A549 (cell line): ENCODE data around the gene PTPRN2. TPM values are rescaled to one million over a fixed set of nuclear protein-coding genes. Genes with fewer than 3 reads are reported as not detected.

Experiments used
- ATAC-seq, 2 experiments: fragments of 200-7000 bp in 1 of 2; fragments of >200 bp in 1 of 2; cut with Nextera tagmentation in 1 of 2; cut with Tn5 transposase in 1 of 2; 3 replicates each; pipeline versions ENCODE4 v1.8.0 to v1.9.1; 2018 to 2020; ENCODE audit warnings: mild to moderate bottlenecking in 1 of 2, moderate library complexity in 1 of 2
- CTCF ChIA-PET: fragments of 300-600 bp; sonication (Branson Sonifier 250); formaldehyde crosslinking; extraction: SDS; loops from one replicate; lab custom pipeline; 2021; ENCODE audit warnings: antibody characterized with exemption, inconsistent platforms; lab: Yijun Ruan, JAX
- POLR2A ChIA-PET: fragments of 350-600 bp; formaldehyde crosslinking; extraction: SDS; loops from one replicate; lab custom pipeline; 2021; ENCODE audit warnings: antibody characterized with exemption, inconsistent platforms; lab: Yijun Ruan, JAX
- DNase-seq, 2 experiments: peaks; one replicate each; pipeline versions ENCODE4 v3.0.0 to v3.0.0-alpha.2; 2011 to 2016; ENCODE audit warnings: low read depth in 1 of 2, low spot score in 1 of 2
- FAIRE-seq: peaks from 2 replicates; lab custom pipeline; 2011; peaks lifted over from hg19 to GRCh38; lab: Jason Lieb, UNC
- H3K27ac ChIP-seq, 2 experiments: fragments of >200 bp; sonication (Bioruptor Twin); formaldehyde crosslinking; 3 replicates each; pipeline ENCODE4 v1.5.1; 2016 to 2017
- H3K4me1 ChIP-seq: fragments of >200 bp; sonication (Bioruptor Twin); formaldehyde crosslinking; 3 replicates; pipeline ENCODE4 v1.6.1; 2016
- H3K4me2 ChIP-seq: fragments of >200 bp; sonication (Bioruptor Twin); formaldehyde crosslinking; 3 replicates; pipeline ENCODE4 v1.6.1; 2016
- H3K4me3 ChIP-seq: fragments of >200 bp; sonication (Bioruptor Twin); formaldehyde crosslinking; 3 replicates; pipeline ENCODE4 v1.5.1; 2016
- H3K9me3 ChIP-seq: fragments of >200 bp; sonication (Bioruptor Twin); formaldehyde crosslinking; 3 replicates; pipeline ENCODE4 v1.6.1; 2016
- ATOH8 ChIP-seq: fragments of 250-450 bp; sonication (Bioruptor Pico); IDR thresholded peaks from 2 replicates; pipeline ENCODE4 v1.5.0; 2020; ENCODE audit warnings: low read depth, mild to moderate bottlenecking, moderate library complexity
- BHLHE40 ChIP-seq: IDR thresholded peaks from 2 replicates; pipeline ENCODE4 v1.6.1; 2012; ENCODE audit warnings: low read depth, low read length, inconsistent platforms
- CBX2 ChIP-seq: fragments of 200-600 bp; sonication (generic); IDR thresholded peaks from 2 replicates; pipeline ENCODE4 v1.6.1; 2016; ENCODE audit warnings: low read depth, mild to moderate bottlenecking, borderline replicate concordance
- CBX8 ChIP-seq: fragments of 200-600 bp; sonication (generic); IDR thresholded peaks from 2 replicates; pipeline ENCODE4 v1.6.1; 2016
- CHD4 ChIP-seq: fragments of 200-600 bp; sonication (generic); IDR thresholded peaks from 2 replicates; pipeline ENCODE4 v1.6.1; 2016; ENCODE audit warnings: antibody characterized with exemption, mild to moderate bottlenecking, borderline replicate concordance
- E2F6 ChIP-seq: IDR thresholded peaks from 2 replicates; pipeline ENCODE4 v1.6.1; 2012; ENCODE audit warnings: low read depth, borderline replicate concordance
- EHMT2 ChIP-seq: fragments of 200-600 bp; sonication (generic); IDR thresholded peaks from 2 replicates; pipeline ENCODE4 v1.6.1; 2016; ENCODE audit warnings: antibody characterized with exemption, low read depth, mild to moderate bottlenecking, moderate library complexity
- ESRRA ChIP-seq: fragments of 150-350 bp; IDR thresholded peaks from 2 replicates; pipeline ENCODE4 v1.6.1; 2014; ENCODE audit warnings: mild to moderate bottlenecking, low read length, borderline replicate concordance
- HDAC2 ChIP-seq: fragments of 200-600 bp; sonication (generic); IDR thresholded peaks from 2 replicates; pipeline ENCODE4 v1.6.1; 2016
- HEYL ChIP-seq: fragments of 250-450 bp; sonication (Bioruptor Pico); IDR thresholded peaks from 2 replicates; pipeline ENCODE4 v1.8.0; 2021; ENCODE audit warnings: mild to moderate bottlenecking, moderate library complexity
- HOXB5 ChIP-seq: fragments of 250-450 bp; sonication (Bioruptor Pico); IDR thresholded peaks from 2 replicates; pipeline ENCODE4 v1.5.0; 2020; ENCODE audit warnings: mild to moderate bottlenecking, moderate library complexity
- MAZ ChIP-seq: fragments of 150-350 bp; IDR thresholded peaks from 2 replicates; pipeline ENCODE4 v1.6.1; 2014; ENCODE audit warnings: antibody characterized with exemption, low read depth, low read length, borderline replicate concordance
- POLR2AphosphoS2 ChIP-seq: conservative IDR thresholded peaks from 2 replicates; pipeline ENCODE4 v1.6.1; 2012; ENCODE audit warnings: low read length, improper control_type of control experiment, inconsistent platforms
- RCOR1 ChIP-seq: fragments of 150-350 bp; IDR thresholded peaks from 2 replicates; pipeline ENCODE4 v1.6.1; 2014; ENCODE audit warnings: antibody characterized with exemption, low read length, low read depth
- REST ChIP-seq: fragments of 200-600 bp; sonication (generic); IDR thresholded peaks from 2 replicates; pipeline ENCODE4 v1.6.1; 2016; ENCODE audit warnings: antibody characterized with exemption, mild to moderate bottlenecking, moderate library complexity
- RFX5 ChIP-seq: fragments of 450-650 bp; IDR thresholded peaks from 2 replicates; pipeline ENCODE4 v1.7.1; 2014; ENCODE audit warnings: antibody characterized with exemption, mild to moderate bottlenecking, moderate library complexity
- SMC3 ChIP-seq: fragments of >200 bp; sonication (Bioruptor Twin); formaldehyde crosslinking; IDR thresholded peaks from 3 replicates; pipeline ENCODE4 v1.6.1; 2018; ENCODE audit warnings: inconsistent platforms
- SREBF2 ChIP-seq: fragments of 450-650 bp; IDR thresholded peaks from 2 replicates; pipeline ENCODE4 v1.6.1; 2014; ENCODE audit warnings: mild to moderate bottlenecking, moderate library complexity
- TP53 ChIP-seq: fragments of 250-450 bp; sonication (Bioruptor Pico); IDR thresholded peaks from 2 replicates; pipeline ENCODE4 v1.5.0; 2021; ENCODE audit warnings: mild to moderate bottlenecking, moderate library complexity
- ZC3H11A ChIP-seq: fragments of 450-650 bp; IDR thresholded peaks from 2 replicates; pipeline ENCODE4 v1.6.1; 2014; ENCODE audit warnings: antibody characterized with exemption, mild to moderate bottlenecking
- ZNF302 ChIP-seq: fragments of 250-450 bp; sonication (Bioruptor Pico); IDR thresholded peaks from 2 replicates; pipeline ENCODE4 v1.9.0; 2021; ENCODE audit warnings: inconsistent platforms, mild to moderate bottlenecking, moderate library complexity
- WGBS: methylation state at CpG from one replicate; pipeline ENCODE4 v1.1.6; 2017; ENCODE audit errors: missing lambda C conversion rate; 5-methylcytosine and 5-hydroxymethylcytosine counted together
- polyA plus RNA-seq, 4 experiments: library from polyadenylated mRNA; depleted of rRNA in 3 of 4; stranded (reverse); fragments of >200 nt; fragmentation: RNase III in 1 of 4; extraction: RNeasy Plus Mini Kit Qiagen cat#74134 plus additional on column Dnase treatment in 1 of 4; gene quantifications; 2 replicates in 3 of 4; 3 replicates in 1 of 4; pipeline ENCODE4 v1.2.3, GENCODE V29; 2011 to 2017
- TF ChIP-seq, protein P1 (sequence below): fragments of >200 bp; sonication (Bioruptor Twin); formaldehyde crosslinking; IDR thresholded peaks from 3 replicates; pipeline ENCODE4 v1.6.1; 2016

The PTPRN2 gene
- polyA plus RNA-seq, 2 of the 4 experiments (the other 2 are of a cell fraction): 0.41 to 1.2 TPM

GRCh38 chr7:158415316-158415715, 172.3 kb downstream of the PTPRN2 start (continued):
- TF ChIP-seq CBX8 (no peak), HOXB5 (CRISPR knock-in tag) (no peak), ZC3H11A (no peak), CBX2 (no peak), SMC3 (no peak)

- ChIA-PET CTCF (interaction anchor here (0.6 kb wide), 1 partner anchor 507 kb away, joined by 3 read pairs; no protein-coding TSS in a partner anchor), POLR2A (no interaction called here)
- DNase-seq (no peak), ATAC-seq (no peak), FAIRE-seq (no peak)
- TF ChIP-seq POLR2AphosphoS2 (no peak), EHMT2 (no peak)
- whole genome bisulfite sequencing: 89% methylated on average over 15 of the region's 16 CpGs
- peaks cover 2% of the 10 kb centered on the region; the same call in 2 of the 3 replicates for H3K9me3 ChIP-seq
- no peak overlapping the region for H3K4me2 ChIP-seq
- H3K4me3 ChIP-seq: no peak overlapping the region
- no peaks in the 10 kb centered on the region for H3K4me1 ChIP-seq
- H3K27ac ChIP-seq: no peak overlapping the region
These were observed 173.1 kb downstream of the PTPRN2 start for GRCh38 chr7:158414486-158414961.

DNA sequence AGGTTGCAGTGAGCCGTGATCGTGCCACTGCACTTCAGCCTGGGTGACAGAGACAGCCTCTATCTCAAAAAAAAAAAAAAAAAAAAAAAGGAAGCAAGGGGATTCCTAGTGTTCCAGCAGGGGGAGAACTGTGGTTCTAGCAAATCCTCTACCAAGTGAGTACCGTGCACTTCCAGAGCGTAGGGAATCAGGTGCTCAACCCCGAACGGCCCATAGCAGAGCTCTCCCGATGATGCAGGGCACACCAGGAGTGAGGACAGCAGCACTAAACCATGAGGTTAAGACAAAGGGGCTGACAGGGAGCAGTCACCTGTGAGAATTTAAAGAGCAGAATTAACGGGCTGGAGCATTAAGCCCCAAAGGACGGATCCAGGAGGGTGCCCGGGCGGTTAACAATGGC, 173.6 kb downstream of the PTPRN2 start:
- CTCF ChIA-PET: no interaction called here
- no peak for TF ChIP-seq RFX5
- no peak for TF ChIP-seq TP53
- TF ChIP-seq, protein P1, sequence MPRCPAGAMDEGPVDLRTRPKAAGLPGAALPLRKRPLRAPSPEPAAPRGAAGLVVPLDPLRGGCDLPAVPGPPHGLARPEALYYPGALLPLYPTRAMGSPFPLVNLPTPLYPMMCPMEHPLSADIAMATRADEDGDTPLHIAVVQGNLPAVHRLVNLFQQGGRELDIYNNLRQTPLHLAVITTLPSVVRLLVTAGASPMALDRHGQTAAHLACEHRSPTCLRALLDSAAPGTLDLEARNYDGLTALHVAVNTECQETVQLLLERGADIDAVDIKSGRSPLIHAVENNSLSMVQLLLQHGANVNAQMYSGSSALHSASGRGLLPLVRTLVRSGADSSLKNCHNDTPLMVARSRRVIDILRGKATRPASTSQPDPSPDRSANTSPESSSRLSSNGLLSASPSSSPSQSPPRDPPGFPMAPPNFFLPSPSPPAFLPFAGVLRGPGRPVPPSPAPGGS: no peak
- TF ChIP-seq HEYL (CRISPR knock-in tag): no peak
- no peak for TF ChIP-seq E2F6
- TF ChIP-seq RCOR1: no peak
- TF ChIP-seq HDAC2: no peak
- no peak for TF ChIP-seq BHLHE40
- TF ChIP-seq ZC3H11A: no peak
- no peak for TF ChIP-seq SREBF2
- no peak for TF ChIP-seq CHD4
- TF ChIP-seq REST: no peak
- TF ChIP-seq CBX8: no peak
- TF ChIP-seq ATOH8 (CRISPR knock-in tag): no peak
- no peak for TF ChIP-seq ZNF302 (CRISPR knock-in tag)
- TF ChIP-seq ESRRA: no peak
- TF ChIP-seq MAZ: no peak
- peak in 1 of 2 experiments; percentile 55; a peak in 3 of 6 replicates for ATAC-seq
- peaks cover 2% of the 10 kb centered on the region; the same call in 2 of the 3 replicates for H3K9me3 ChIP-seq
- no peak overlapping the region for H3K27ac ChIP-seq
- no peak overlapping the region for H3K4me3 ChIP-seq
- no peak overlapping the region for H3K4me2 ChIP-seq
- WGBS: 89% methylated on average over 11 of the region's 11 CpGs
- peak in 1 of 2 experiments; percentile 21 for DNase-seq
- POLR2A ChIA-PET: no interaction called here
- H3K4me1 ChIP-seq: no peaks in the 10 kb centered on the region
- FAIRE-seq: no peak
